Measurements from ENCODE around the gene TDRKH.

TDRKH gene

GRCh38 chr1:151817353-151817730 is 27.0 kb upstream of the TDRKH start:
- H3K27me3 ChIP-seq (ENCODE audit: insufficient read depth, low read length) = no peaks in the 10 kb centered on the region
- no peaks in the 10 kb centered on the region for H3K36me3 ChIP-seq (ENCODE audit: control insufficient read depth in 1 of 2, insufficient read depth in 2 of 2, low read length in 2 of 2)
- no peak overlapping the region for H3K4ac ChIP-seq (ENCODE audit: low read depth, low read length)
- H2AK5ac ChIP-seq (ENCODE audit: low read length) = no peak overlapping the region
- no peak overlapping the region for H3K14ac ChIP-seq (ENCODE audit: low read length)
- no peak overlapping the region for H3K4me3 ChIP-seq (ENCODE audit: low read depth, low read length)
- H4K8ac ChIP-seq (ENCODE audit: low read depth, low read length) = no peak overlapping the region
- peaks cover 0 to under 1% of the 10 kb centered on the region in 2 experiments for H3K4me1 ChIP-seq (ENCODE audit: control insufficient read depth in 1 of 2, insufficient read depth in 2 of 2, low read length in 2 of 2)
- H3K27ac ChIP-seq (ENCODE audit: low read depth, low read length) = no peak overlapping the region
- H3K18ac ChIP-seq (ENCODE audit: low read length) = no peak overlapping the region
- H2BK5ac ChIP-seq (ENCODE audit: low read depth, low read length, poor library complexity) = no peak overlapping the region
- no peak overlapping the region for H4K12ac ChIP-seq (ENCODE audit: low read depth, low read length)
- H2BK12ac ChIP-seq (ENCODE audit: low read length) = no peak overlapping the region
- no peak for DNase-seq
- no peaks in the 10 kb centered on the region for H3K9me3 ChIP-seq (ENCODE audit: insufficient read depth, low read depth, low read length)
- H2AFZ ChIP-seq (ENCODE audit: insufficient read depth, low read length, poor library complexity) = no peak overlapping the region
- H4K91ac ChIP-seq (ENCODE audit: low read depth, low read length) = no peak overlapping the region
- no peak overlapping the region for H2BK120ac ChIP-seq (ENCODE audit: insufficient read depth, low read length, poor library complexity)
- H3K23ac ChIP-seq (ENCODE audit: low read length) = no peak overlapping the region
- H3K79me2 ChIP-seq (ENCODE audit: control insufficient read depth, insufficient read depth, low read length, poor library complexity) = no peaks in the 10 kb centered on the region
- H3K79me1 ChIP-seq (ENCODE audit: low read length) = no peaks in the 10 kb centered on the region
- no peak overlapping the region for H3K9ac ChIP-seq (ENCODE audit: low read length)
- H3K4me2 ChIP-seq (ENCODE audit: low read length) = no peak overlapping the region
- WGBS (ENCODE audit: extremely low coverage, insufficient coverage, insufficient read length) = no CpG with 5 or more reads among the region's 7 CpGs

GRCh38 chr1:151816548-151817352 is 26.4 kb upstream of the TDRKH start:
- no peaks in the 10 kb centered on the region for H3K4me1 ChIP-seq (ENCODE audit: control insufficient read depth in 1 of 2, insufficient read depth in 2 of 2, low read length in 2 of 2)
- no peak overlapping the region for H2AFZ ChIP-seq (ENCODE audit: insufficient read depth, low read length, poor library complexity)
- no peaks in the 10 kb centered on the region for H3K79me2 ChIP-seq (ENCODE audit: control insufficient read depth, insufficient read depth, low read length, poor library complexity)
- no peak for DNase-seq
- H2BK5ac ChIP-seq (ENCODE audit: low read depth, low read length, poor library complexity) = no peak overlapping the region
- H3K4me2 ChIP-seq (ENCODE audit: low read length) = no peak overlapping the region
- no peaks in the 10 kb centered on the region for H3K79me1 ChIP-seq (ENCODE audit: low read length)
- no CpG with 5 or more reads among the region's 26 CpGs for WGBS (ENCODE audit: extremely low coverage, insufficient coverage, insufficient read length)
- H2BK120ac ChIP-seq (ENCODE audit: insufficient read depth, low read length, poor library complexity) = no peak overlapping the region
- no peak overlapping the region for H4K8ac ChIP-seq (ENCODE audit: low read depth, low read length)
- no peak overlapping the region for H3K18ac ChIP-seq (ENCODE audit: low read length)
- H3K9ac ChIP-seq (ENCODE audit: low read length) = no peak overlapping the region
- H2AK5ac ChIP-seq (ENCODE audit: low read length) = no peak overlapping the region
- H3K27ac ChIP-seq (ENCODE audit: low read depth, low read length) = no peak overlapping the region
- H3K9me3 ChIP-seq (ENCODE audit: insufficient read depth, low read depth, low read length) = no peaks in the 10 kb centered on the region
- H3K27me3 ChIP-seq (ENCODE audit: insufficient read depth, low read length) = no peaks in the 10 kb centered on the region
- H2BK12ac ChIP-seq (ENCODE audit: low read length) = no peak overlapping the region
- H4K12ac ChIP-seq (ENCODE audit: low read depth, low read length) = no peak overlapping the region
- H3K4ac ChIP-seq (ENCODE audit: low read depth, low read length) = no peak overlapping the region
- H3K14ac ChIP-seq (ENCODE audit: low read length) = no peak overlapping the region
- no peaks in the 10 kb centered on the region for H3K36me3 ChIP-seq (ENCODE audit: control insufficient read depth in 1 of 2, insufficient read depth in 2 of 2, low read length in 2 of 2)
- H3K4me3 ChIP-seq (ENCODE audit: low read depth, low read length) = no peak overlapping the region
- no peak overlapping the region for H3K23ac ChIP-seq (ENCODE audit: low read length)
- no peak overlapping the region for H4K91ac ChIP-seq (ENCODE audit: low read depth, low read length)

GRCh38 chr1:151815716-151816327 is 25.5 kb upstream of the TDRKH start:
- Histone ChIP-seq H2BK120ac (ENCODE audit: insufficient read depth, low read length, poor library complexity) (no peak overlapping the region), H3K9ac (ENCODE audit: low read length) (no peak overlapping the region), H3K4me2 (ENCODE audit: low read length) (no peak overlapping the region), H3K4me1 (ENCODE audit: control insufficient read depth in 1 of 2, insufficient read depth in 2 of 2, low read length in 2 of 2) (no peaks in the 10 kb centered on the region), H3K9me3 (ENCODE audit: insufficient read depth, low read depth, low read length) (no peaks in the 10 kb centered on the region), H3K4me3 (ENCODE audit: low read depth, low read length) (no peak overlapping the region), H2AFZ (ENCODE audit: insufficient read depth, low read length, poor library complexity) (no peak overlapping the region), H2BK5ac (ENCODE audit: low read depth, low read length, poor library complexity) (no peak overlapping the region), H3K79me1 (ENCODE audit: low read length) (no peaks in the 10 kb centered on the region), H2AK5ac (ENCODE audit: low read length) (no peak overlapping the region), H4K8ac (ENCODE audit: low read depth, low read length) (no peak overlapping the region), H3K4ac (ENCODE audit: low read depth, low read length) (no peak overlapping the region), H3K27me3 (ENCODE audit: insufficient read depth, low read length) (no peaks in the 10 kb centered on the region), H3K14ac (ENCODE audit: low read length) (no peak overlapping the region), H3K36me3 (ENCODE audit: control insufficient read depth in 1 of 2, insufficient read depth in 2 of 2, low read length in 2 of 2) (no peaks in the 10 kb centered on the region), H3K18ac (ENCODE audit: low read length) (no peak overlapping the region), H3K23ac (ENCODE audit: low read length) (no peak overlapping the region), H4K91ac (ENCODE audit: low read depth, low read length) (no peak overlapping the region), H3K27ac (ENCODE audit: low read depth, low read length) (no peak overlapping the region), H3K79me2 (ENCODE audit: control insufficient read depth, insufficient read depth, low read length, poor library complexity) (no peaks in the 10 kb centered on the region), H4K12ac (ENCODE audit: low read depth, low read length) (no peak overlapping the region), H2BK12ac (ENCODE audit: low read length) (no peak overlapping the region)
- no peak for DNase-seq
- no CpG with 5 or more reads among the region's 12 CpGs for WGBS (ENCODE audit: extremely low coverage, insufficient coverage, insufficient read length)

GRCh38 chr1:151814971-151815545 is 24.8 kb upstream of the TDRKH start:
- no peak overlapping the region for H4K12ac ChIP-seq (ENCODE audit: low read depth, low read length)
- no peak overlapping the region for H3K23ac ChIP-seq (ENCODE audit: low read length)
- no peak overlapping the region for H3K18ac ChIP-seq (ENCODE audit: low read length)
- no peak overlapping the region for H4K8ac ChIP-seq (ENCODE audit: low read depth, low read length)
- H2AK5ac ChIP-seq (ENCODE audit: low read length) = no peak overlapping the region
- no peak overlapping the region for H2BK12ac ChIP-seq (ENCODE audit: low read length)
- no peak overlapping the region for H2BK5ac ChIP-seq (ENCODE audit: low read depth, low read length, poor library complexity)
- no peaks in the 10 kb centered on the region for H3K27me3 ChIP-seq (ENCODE audit: insufficient read depth, low read length)
- H3K4ac ChIP-seq (ENCODE audit: low read depth, low read length) = no peak overlapping the region
- H3K4me3 ChIP-seq (ENCODE audit: low read depth, low read length) = no peak overlapping the region
- no peak overlapping the region for H3K9ac ChIP-seq (ENCODE audit: low read length)
- H3K79me2 ChIP-seq (ENCODE audit: control insufficient read depth, insufficient read depth, low read length, poor library complexity) = no peaks in the 10 kb centered on the region
- H2AFZ ChIP-seq (ENCODE audit: insufficient read depth, low read length, poor library complexity) = no peak overlapping the region
- no peak overlapping the region for H2BK120ac ChIP-seq (ENCODE audit: insufficient read depth, low read length, poor library complexity)
- WGBS (ENCODE audit: extremely low coverage, insufficient coverage, insufficient read length) = no CpG with 5 or more reads among the region's 8 CpGs
- no peak overlapping the region for H3K27ac ChIP-seq (ENCODE audit: low read depth, low read length)
- H3K79me1 ChIP-seq (ENCODE audit: low read length) = no peaks in the 10 kb centered on the region
- no peak overlapping the region for H4K91ac ChIP-seq (ENCODE audit: low read depth, low read length)
- H3K14ac ChIP-seq (ENCODE audit: low read length) = no peak overlapping the region
- DNase-seq = no peak
- H3K4me2 ChIP-seq (ENCODE audit: low read length) = no peak overlapping the region
- H3K9me3 ChIP-seq (ENCODE audit: insufficient read depth, low read depth, low read length) = no peaks in the 10 kb centered on the region
- H3K4me1 ChIP-seq (ENCODE audit: control insufficient read depth in 1 of 2, insufficient read depth in 2 of 2, low read length in 2 of 2) = no peaks in the 10 kb centered on the region
- no peaks in the 10 kb centered on the region for H3K36me3 ChIP-seq (ENCODE audit: control insufficient read depth in 1 of 2, insufficient read depth in 2 of 2, low read length in 2 of 2)

Measured in trophoblast cell (in vitro differentiated cells and primary cell).